HepG2 (cell line): ENCODE measurements around the gene GPC6.

Experiments
- AHDC1 ChIP-seq: sonication (generic); formaldehyde crosslinking; IDR thresholded peaks from 2 replicates; pipeline ENCODE4 v1.5.1; 2020; ENCODE audit warnings: mild to moderate bottlenecking, missing genetic modification reagents, borderline replicate concordance
- ARNTL ChIP-seq: sonication (generic); formaldehyde crosslinking; IDR thresholded peaks from 2 replicates; pipeline ENCODE4 v1.4.0; 2020; ENCODE audit warnings: mild to moderate bottlenecking, missing genetic modification reagents
- EZH2 ChIP-seq: conservative IDR thresholded peaks from 2 replicates; pipeline ENCODE4 v1.6.1; 2012; ENCODE audit warnings: mild to moderate bottlenecking, low read depth, low read length, moderate library complexity
- GABPA ChIP-seq, 2 experiments: IDR thresholded peaks; 2 replicates each; pipeline ENCODE4 v1.6.1; 2011 to 2016; ENCODE audit warnings: low read depth in 2 of 2, low read length in 1 of 2, missing biosample characterization in 1 of 2, missing genetic modification characterization in 1 of 2
- NONO ChIP-seq, 2 experiments: fragments of 450-650 bp in 1 of 2; sonication (generic) in 1 of 2; formaldehyde crosslinking in 1 of 2; IDR thresholded peaks in 1 of 2; conservative IDR thresholded peaks in 1 of 2; 2 replicates each; pipeline versions ENCODE4 v1.6.1 to v1.8.0; 2017 to 2022; ENCODE audit warnings: mild to moderate bottlenecking in 1 of 2, missing genetic modification reagents in 1 of 2, moderate library complexity in 1 of 2
- RNF2 ChIP-seq: fragments of 450-650 bp; conservative IDR thresholded peaks from 2 replicates; pipeline ENCODE4 v1.6.1; 2016; ENCODE audit warnings: low read depth
- TCF7L2 ChIP-seq: IDR thresholded peaks from 2 replicates; pipeline ENCODE4 v1.6.1; 2011; ENCODE audit warnings: mild to moderate bottlenecking, low read depth, low read length, moderate library complexity
- ZEB1 ChIP-seq: IDR thresholded peaks from 2 replicates; pipeline ENCODE4 v1.6.1; 2012; ENCODE audit warnings: mild to moderate bottlenecking, low read depth, inconsistent platforms; ENCODE audit not compliant: insufficient replicate concordance
- ZNF280B ChIP-seq: sonication (generic); formaldehyde crosslinking; IDR thresholded peaks from 2 replicates; pipeline ENCODE4 v1.5.0; 2020; ENCODE audit warnings: missing genetic modification reagents, mild to moderate bottlenecking, borderline replicate concordance
- ZNF878 ChIP-seq: sonication (generic); formaldehyde crosslinking; IDR thresholded peaks from 2 replicates; pipeline ENCODE4 v1.8.1; 2023; ENCODE audit warnings: mild to moderate bottlenecking, missing genetic modification reagents, moderate library complexity
- ZSCAN29 ChIP-seq: sonication (generic); formaldehyde crosslinking; conservative IDR thresholded peaks from 2 replicates; pipeline ENCODE4 v1.4.0; 2020; ENCODE audit warnings: mild to moderate bottlenecking, missing genetic modification reagents

GRCh38 chr13:93230261-93230855 is 3.8 kb downstream of the GPC6 start:
- TF ChIP-seq TCF7L2 (no peak), ZEB1 (no peak), AHDC1 (no peak), GABPA (IDR thresholded peaks at IDR 0.05; ENCODE audit: low read depth, low read length) (no peak), GABPA (CRISPR knock-in tag; IDR thresholded peaks at IDR 0.05; ENCODE audit: low read depth) (no peak), ZNF878 (CRISPR knock-in tag) (no peak), ARNTL (CRISPR knock-in tag) (no peak), ZNF280B (CRISPR knock-in tag) (no peak), RNF2 (no peak), NONO (IDR thresholded peaks at IDR 0.05) (no peak), NONO (CRISPR knock-in tag; conservative IDR thresholded peaks at IDR 0.05) (no peak), ZSCAN29 (CRISPR knock-in tag) (no peak), EZH2 (no peak)
